Activated CD4-positive, alpha-beta T cell treated with anti-CD3 and anti-CD28 coated beads, Interleukin-10, Interleukin-2, amounts not matched to agents 100 ng/mL and 50 ng/mL, durations not matched to agents 16 hours and 8 hours (primary cell): ENCODE data around the gene POMT2.
A peak's percentile ranks its signal among the peaks of the same experiment; 100 is the strongest.
"Not testable (repeated sequence)": the region's sequence is repeated elsewhere in the genome, so short reads cannot be mapped to it uniquely, and the experiment has no call there.

ENCODE experiments used
- DNase-seq: peaks from one replicate; pipeline ENCODE4 v3.0.0-alpha.2; 2020

The POMT2 gene

DNA sequence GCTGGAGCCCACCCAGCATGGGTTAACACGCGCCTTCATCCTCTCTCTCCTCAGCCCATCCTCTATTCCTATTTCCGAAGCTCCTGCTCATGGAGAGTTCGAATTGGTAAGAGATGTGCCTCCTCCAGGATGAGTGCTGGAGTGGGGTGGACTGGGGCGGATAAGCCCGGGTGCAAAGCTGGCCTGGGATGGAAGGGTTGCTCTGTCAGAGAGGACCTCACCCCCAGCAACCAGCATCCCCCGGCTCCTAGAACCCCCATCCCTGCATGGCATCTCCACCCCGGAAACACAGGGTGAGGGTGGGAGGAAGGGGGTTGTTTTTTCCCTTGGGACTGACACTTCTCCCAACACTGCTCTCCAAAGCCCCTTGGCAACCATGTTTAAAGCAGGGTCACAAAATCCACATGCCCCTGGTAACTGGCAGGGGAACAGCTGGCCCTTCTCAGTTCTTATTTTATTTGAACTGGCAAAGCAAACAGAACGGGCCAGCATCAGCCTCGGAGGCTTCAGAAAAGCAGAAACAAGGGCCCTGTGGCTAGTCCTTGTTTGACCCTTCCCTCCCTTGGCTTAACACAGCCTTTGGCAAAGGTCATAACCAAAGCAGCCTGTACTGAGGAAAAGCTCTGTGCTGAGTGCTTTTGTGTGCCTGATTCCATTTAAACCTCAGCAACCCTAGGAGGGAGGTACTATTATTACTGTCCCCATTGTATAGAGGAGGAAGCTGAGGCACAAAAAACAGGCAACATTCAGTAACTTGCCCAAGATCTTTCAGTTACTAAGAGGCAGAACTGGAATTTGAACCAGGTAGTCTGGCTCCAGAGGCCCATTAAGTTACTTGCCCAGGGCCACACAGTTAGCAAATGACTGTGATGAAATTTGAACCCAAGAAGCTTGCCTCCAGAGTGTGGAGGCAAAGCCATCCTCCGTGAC lies 4.4 kb upstream of the POMT2 start:
- no peak for DNase-seq

- no peak for DNase-seq
Observed at GRCh38 chr14:77324289-77324688, 3.6 kb upstream of the POMT2 start.

- DNase-seq: no peak
Observed at GRCh38 chr14:77323571-77323970, 2.9 kb upstream of the POMT2 start.

DNA sequence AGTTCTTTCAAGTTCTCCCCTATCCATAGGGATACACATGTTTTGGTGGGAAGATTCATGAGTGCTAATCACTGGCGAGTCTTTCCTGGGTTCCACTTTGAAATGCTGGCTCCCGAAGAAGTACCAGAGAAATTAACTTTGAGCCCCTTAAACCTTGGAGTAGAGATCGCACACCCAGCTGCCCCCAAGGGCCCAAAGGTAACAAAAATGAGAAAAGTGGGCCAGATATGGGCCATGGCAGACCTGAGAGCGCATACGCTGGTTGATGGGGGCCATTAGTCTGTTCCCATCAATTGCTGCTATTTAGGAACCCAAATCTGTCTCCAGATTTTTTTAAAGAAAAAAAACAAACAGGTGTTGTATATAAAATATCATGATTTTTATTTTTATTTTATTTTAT lies 2.3 kb upstream of the POMT2 start:
- DNase-seq: no peak

DNA sequence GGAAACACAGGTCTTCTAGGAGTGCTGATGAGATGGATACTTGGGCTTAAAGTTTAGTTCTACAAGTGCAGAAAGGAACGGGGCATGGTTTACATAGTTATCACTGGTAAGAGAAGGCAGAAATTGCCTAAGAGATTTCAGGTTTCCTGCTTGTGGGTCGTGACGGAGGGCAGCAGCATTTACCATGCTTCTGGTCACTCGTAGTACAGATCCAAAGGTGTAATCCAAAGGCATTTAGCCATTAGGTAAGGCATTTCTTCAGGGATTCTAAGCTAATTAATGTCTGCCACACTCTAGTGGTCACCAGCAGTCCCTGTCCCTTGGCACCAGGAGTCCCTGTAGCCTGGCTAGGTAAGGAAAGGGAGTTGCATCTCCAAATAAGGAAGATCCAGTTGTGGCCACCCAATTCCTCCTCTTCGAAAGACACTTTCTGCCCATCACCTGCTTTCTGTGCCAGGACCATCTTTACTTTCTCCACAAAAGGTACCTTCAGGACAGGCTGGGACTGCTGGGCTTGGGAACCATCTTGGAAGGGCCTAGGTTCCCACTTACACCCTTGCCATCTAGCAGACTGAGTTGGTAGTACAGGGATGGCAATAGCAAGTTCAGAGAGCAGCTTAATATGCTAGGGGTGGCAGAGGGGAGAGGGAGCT lies 1.7 kb upstream of the POMT2 start:
- DNase-seq: no peak

DNA sequence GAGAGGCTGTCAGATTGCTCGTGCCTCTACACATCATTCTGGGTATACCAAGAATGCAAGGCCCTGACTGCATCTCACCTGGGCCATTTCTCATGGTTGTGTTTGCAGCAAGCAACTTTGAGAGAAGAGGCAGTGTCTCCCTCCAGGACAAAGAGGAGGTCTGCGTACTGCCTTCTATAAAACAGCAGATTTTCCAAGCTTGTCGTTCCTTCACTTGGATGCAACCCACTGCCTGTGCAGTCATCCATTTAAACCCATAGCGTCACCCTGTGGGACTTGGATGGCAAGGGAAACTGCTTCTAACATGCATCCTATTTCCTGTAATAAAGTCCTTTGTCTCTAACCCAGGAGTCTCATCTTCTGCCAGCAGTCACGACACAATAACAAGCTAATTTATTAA lies 1.3 kb downstream of the POMT2 start:
- no peak for DNase-seq

- not testable (repeated sequence) for DNase-seq
Observed at GRCh38 chr14:77318756-77319155, 1.9 kb downstream of the POMT2 start.

DNA sequence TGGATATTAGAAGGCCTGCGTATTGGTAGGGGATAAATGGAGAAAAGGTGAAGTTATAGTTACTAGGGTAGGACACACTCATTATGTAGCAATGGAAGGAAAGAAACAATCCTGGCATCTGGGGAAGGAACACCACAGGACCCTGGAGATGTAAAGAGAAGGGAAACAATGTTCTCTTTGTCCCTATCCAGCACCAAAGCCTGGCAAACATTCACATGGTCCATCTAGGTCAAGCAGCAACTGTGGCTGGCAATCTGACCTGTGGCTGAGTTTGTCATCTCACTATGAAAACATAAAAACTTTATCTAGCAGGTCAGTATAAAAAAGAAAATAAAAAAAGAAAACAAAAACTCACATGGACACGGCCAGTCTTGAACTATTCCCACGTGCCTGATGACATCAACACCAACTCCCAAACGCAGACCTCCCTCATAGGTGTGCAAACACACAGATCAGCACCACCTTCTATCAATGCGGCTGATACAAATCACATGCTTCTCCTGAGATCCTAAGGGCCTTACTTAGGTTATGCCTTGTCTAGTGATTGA lies 2.6 kb downstream of the POMT2 start:
- DNase-seq: no peak

- DNase-seq: no peak
Observed at GRCh38 chr14:77316872-77317301, 3.8 kb downstream of the POMT2 start.

DNA sequence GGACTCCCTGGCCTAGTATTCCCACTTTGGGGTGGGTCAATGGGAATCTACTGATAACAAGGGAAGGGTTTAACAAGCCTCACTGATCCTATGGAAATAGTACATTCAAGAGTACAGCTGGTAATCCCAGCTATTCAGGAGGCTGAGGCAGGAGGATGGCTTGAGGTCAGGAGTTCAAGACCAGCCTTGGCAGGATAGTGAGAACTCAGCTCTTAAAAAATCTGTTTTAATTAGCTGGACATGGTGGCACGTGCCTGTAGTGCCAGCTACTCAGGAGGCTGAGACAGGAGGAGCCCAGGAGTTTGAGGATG lies 4.5 kb downstream of the POMT2 start:
- DNase-seq: no peak

DNA sequence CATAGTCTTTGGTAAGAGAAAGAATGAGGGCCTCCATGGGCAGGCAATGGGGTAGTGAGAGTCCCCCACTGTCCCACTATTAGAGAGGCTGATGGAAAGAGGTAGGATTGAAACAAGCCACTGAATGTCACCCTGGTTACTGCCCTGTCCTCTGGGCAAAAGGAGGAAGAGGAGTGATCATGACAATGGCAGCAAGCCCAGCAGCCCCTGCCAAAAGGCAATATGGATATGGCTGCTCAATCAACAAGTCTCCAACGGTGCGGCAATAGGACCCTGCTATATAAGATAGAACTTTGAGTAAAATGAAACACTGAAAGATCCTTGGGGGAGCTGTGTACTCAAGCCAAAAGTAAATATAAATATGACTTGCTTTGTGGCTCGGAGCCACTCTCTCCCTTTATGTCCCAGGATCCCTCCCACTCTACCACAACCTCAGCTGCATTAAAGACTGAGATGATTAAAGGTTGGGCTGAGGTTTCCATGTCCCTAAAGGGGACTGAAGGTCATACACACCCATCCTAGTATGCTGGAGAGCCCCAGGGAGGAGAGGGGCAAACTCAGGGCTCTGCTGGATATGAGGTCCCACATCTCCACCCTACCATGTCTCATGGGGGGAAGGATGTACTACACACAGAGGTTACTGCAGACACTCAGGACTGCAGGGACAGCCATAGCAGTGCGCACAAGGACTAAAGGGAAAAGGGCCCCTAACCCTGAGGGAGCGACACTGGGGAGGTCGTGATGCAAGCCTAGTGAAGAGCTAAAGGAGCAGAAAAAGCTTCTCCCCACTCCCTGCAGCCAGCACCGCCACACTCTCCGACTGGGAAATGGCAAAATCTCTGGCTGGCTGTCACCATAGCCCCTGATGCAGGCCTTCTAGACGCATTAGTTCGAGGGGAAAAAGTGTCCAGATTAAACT lies 5.9 kb downstream of the POMT2 start:
- no peak for DNase-seq

DNA sequence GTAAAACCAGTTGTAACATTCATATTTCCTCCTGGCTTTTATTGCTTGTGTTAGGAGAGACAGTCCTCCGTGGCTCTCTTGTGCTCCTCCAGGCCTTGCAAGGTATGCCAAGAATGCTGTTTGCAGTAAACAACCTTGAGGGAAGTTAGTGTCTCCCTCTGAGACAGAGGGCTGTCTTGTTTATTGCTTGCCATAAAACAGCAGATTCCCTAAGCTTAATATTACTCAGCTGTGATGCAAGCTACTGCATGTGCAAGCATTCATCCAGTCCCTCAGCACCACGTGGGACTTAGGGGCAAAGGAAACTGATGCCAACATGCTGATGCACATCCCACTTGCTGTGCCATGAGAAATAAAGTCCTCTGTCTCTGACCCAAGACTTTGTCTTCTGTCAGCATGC lies 6.6 kb downstream of the POMT2 start:
- no peak for DNase-seq

DNA sequence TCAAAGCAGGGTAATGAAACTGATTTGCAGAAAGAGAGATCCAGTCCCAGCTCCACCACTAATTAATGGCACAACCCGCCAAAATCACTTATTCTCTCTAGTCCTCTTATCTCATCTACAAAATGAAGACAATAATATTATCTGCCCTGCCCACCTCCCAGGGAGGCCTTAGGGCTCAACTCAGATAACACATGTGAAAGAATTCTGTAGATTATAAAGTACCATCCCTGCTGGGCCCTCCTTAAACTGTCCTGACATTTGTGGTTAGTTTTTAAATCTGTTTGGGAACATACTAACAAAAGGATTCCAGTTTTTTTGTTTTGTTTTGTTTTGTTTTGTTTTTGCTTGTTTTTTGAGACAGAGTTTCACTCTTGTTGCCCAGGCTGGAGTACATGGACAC lies 7.3 kb downstream of the POMT2 start:
- DNase-seq: no peak

DNA sequence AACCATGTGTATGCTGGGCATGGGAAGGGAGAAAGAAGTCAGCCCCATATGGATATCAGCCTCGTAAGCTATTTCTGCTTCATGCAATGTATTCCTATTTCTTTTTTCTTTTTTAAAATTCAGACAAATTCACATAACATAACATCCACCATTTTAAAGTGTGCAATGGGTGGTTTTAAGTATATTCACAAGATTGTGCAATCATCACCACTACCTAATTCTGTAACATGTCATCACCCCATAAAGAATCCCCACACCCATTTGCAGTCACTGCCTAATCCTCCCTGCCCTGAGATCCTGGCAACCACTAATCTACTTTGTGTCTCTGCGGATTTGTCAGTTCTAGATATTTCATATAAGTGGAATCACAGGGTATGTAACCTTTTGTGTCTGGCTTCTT lies 9.5 kb downstream of the POMT2 start:
- DNase-seq: no peak

- no peak for DNase-seq
Observed at GRCh38 chr14:77310026-77310425, 10.7 kb downstream of the POMT2 start.

DNA sequence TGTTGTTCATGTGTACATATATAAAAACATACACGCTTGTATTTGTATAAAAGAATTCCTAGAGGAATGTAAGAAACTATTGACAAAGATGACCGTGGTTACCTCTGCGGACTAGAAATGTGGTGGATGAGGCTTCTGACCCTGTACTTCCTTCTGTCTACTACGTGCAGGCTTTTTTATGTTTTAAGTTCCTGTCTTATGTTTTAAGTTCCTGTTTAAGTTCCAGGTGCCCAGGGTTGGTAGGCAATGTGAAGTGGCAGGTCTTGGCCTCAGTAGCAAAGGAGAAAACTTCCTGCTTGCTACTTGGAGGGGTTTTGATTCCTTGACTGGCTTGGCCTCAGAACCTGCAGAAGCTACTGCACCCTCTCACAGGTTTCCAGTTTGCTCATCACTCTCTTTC lies 11.6 kb downstream of the POMT2 start:
- no peak for DNase-seq

DNA sequence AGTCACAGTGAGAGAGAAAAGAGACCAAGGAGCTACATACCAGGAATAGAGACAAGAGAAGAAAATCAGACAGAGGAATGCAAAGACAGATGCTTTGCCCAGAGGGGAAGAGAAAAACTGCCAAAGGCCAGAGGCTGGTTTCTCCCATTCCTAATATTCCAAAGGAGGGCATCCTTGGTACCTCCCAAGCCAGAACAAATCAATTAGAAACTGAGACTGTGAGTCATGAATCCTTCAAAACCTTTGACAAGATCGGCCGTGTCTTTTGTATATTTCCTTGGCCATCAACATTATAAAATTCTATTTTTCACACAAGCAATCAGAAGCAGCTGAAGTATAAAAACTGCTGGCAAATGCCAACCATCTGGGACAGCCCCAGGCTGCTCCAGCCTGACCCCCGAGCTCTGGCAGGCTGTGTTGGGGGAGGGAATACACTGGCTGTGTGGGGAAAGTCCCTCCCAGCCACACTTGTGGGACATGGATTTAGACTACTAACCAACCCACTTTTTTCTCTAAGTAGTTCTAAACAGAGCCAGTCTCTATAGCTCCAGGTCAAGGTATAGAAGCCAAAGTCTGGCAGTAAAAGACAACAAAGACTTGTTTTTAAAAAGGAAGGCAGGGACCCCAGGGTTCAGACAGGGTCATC lies 13.7 kb downstream of the POMT2 start:
- peak; percentile 31 for DNase-seq

GRCh38 chr14:77306416-77306815 lies 14.3 kb downstream of the POMT2 start:
- DNase-seq: no peak

DNA sequence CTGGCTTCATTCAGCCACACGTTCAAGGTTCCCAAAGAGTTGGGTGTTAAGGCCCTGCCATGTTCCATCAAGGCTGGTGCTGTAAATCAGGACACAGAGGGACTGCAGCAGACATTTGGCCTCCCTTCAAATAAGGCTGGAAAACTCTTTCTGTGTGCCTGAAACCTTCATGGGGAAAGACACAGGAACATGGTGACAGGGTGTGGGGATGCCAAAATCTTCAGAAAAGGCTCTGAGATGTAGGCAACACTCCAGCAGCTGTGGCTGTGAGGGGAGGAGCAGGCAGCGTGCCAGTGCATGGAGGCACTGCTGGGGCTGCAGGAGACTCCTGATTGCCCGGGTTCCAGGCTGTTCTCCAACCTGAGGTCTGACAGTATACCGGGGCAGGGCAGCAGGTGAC lies 15.0 kb downstream of the POMT2 start:
- no peak for DNase-seq

DNA sequence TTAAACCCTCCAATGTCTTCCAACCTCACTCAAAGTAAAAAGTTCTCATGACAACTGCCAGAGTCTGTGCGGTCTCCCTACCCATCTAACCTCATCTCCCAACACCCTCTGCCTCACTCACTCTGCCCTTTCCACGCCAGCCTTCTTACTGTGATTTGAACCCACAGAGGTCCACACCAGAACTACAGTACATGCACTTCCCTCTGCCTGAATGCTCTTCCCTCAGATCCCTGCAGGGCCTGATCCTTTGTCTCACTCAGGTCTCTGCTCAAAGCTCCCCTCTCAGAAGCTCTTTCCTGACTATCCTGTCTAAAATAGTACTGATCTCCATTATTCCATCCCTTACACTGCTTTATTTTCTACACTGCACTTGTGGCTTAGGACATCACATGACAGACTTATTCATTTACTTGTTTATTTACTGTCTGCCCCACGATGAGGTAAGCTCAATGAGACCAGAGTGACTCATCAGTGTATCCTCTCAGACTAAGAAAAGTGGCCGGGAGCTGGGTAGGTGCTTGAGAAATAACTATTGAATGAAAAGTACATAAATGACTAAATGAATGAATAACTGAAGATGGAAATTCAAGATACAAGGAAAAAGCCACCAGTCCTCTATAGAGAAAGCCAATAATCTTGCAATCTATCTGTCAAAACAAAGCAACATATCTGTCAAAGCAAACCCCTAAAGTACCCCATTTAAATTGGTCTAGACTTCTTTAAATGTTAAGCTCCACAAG lies 17.1 kb downstream of the POMT2 start:
- peak; percentile 94 for DNase-seq

DNA sequence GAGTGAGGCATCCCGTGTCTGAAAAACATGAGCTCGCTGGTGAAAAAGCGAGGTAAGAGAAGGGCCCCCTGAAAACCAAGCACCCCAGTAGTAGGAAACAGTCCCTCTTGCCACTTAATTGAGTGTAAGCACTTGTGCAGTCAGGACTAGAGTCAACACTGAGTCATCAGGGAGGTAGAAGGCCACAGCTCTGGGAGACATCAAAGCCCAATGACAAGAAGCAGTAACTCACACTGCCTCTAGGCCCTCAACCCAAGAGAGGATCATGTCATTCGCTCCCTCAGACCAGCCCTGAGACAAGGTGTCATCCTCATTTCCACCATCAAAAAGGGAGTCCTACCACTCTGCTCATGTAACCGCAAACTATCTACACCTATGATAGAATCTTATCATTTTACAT lies 17.8 kb downstream of the POMT2 start:
- DNase-seq: peak; percentile 96

DNA sequence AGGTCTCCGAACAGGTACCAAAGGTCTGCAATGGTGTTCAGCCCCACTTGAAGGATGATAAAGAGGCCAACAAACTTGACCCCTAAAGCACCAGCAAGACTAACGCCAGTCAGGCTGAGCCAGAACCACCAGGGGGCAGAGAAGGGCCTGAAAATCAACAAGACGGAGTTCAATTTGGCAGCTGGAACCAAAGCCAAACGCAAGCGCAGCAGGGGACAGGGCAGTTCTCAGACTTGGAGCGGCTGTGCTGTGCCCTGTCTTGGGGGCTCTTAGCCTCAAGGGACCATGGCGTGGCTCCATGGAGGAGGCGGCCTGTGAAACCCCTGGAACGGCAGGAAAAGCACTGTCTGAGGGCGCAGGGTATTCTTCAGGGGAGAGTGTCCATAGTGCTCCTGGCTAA lies 19.6 kb downstream of the POMT2 start:
- peak; percentile 75 for DNase-seq
